Muscle layer of duodenum (tissue), 2 donors: ENCODE measurements around the gene CDYL.
"Not testable (repeated sequence)": the region's sequence is repeated elsewhere in the genome, so short reads cannot be mapped to it uniquely, and the experiment has no call there.

ENCODE experiments used
- H3K27ac ChIP-seq: one replicate; pipeline ENCODE4 v1.7.0; 2013; ENCODE audit warnings: mild to moderate bottlenecking, low read length
- H3K27me3 ChIP-seq: one replicate; pipeline ENCODE4 v1.7.0; 2013; ENCODE audit warnings: low read depth, mild to moderate bottlenecking, control low read depth, low read length
- H3K36me3 ChIP-seq, 2 donors: one replicate each; pipeline ENCODE4 v1.7.0; 2013; ENCODE audit warnings: low read length in 2 of 2, control low read depth in 1 of 2, mild to moderate bottlenecking in 1 of 2; ENCODE audit not compliant: insufficient read depth in 2 of 2, control insufficient read depth in 1 of 2
- H3K4me1 ChIP-seq, 2 donors: one replicate each; pipeline ENCODE4 v1.7.0; 2013; ENCODE audit warnings: low read length in 2 of 2, mild to moderate bottlenecking in 2 of 2, control low read depth in 1 of 2, moderate library complexity in 1 of 2; ENCODE audit not compliant: insufficient read depth in 2 of 2, control insufficient read depth in 1 of 2
- H3K4me3 ChIP-seq, 2 donors: one replicate each; pipeline ENCODE4 v1.7.0; 2013; ENCODE audit warnings: low read length in 2 of 2, low read depth in 1 of 2, mild to moderate bottlenecking in 1 of 2
- H3K9me3 ChIP-seq, 2 donors: one replicate each; pipeline ENCODE4 v1.7.0; 2013; ENCODE audit warnings: low read length in 2 of 2, control low read depth in 1 of 2, mild to moderate bottlenecking in 1 of 2; ENCODE audit not compliant: control insufficient read depth in 1 of 2
- donor health status: healthy.

Gene CDYL

GRCh38 chr6:4861564-4861963, 85.4 kb downstream of the CDYL start:
- no peaks in the 10 kb centered on the region for H3K4me1 ChIP-seq
- no peaks in the 10 kb centered on the region for H3K27me3 ChIP-seq
- no peaks in the 10 kb centered on the region for H3K36me3 ChIP-seq
- peaks cover 5 to 9% of the 10 kb centered on the region in 2 donors for H3K9me3 ChIP-seq
- no peak overlapping the region for H3K4me3 ChIP-seq
- no peak overlapping the region for H3K27ac ChIP-seq

- no peaks in the 10 kb centered on the region for H3K4me1 ChIP-seq
- no peaks in the 10 kb centered on the region for H3K36me3 ChIP-seq
- no peak overlapping the region for H3K4me3 ChIP-seq
- no peaks in the 10 kb centered on the region for H3K27me3 ChIP-seq
- H3K9me3 ChIP-seq = peaks cover 5 to 22% of the 10 kb centered on the region in 2 donors
- no peak overlapping the region for H3K27ac ChIP-seq
Observed at GRCh38 chr6:4864519-4864918, 88.3 kb downstream of the CDYL start.

GRCh38 chr6:4865006-4865405, 88.8 kb downstream of the CDYL start:
- not testable (repeated sequence) for H3K36me3 ChIP-seq, H3K27me3 ChIP-seq, H3K4me1 ChIP-seq, H3K4me3 ChIP-seq, H3K27ac ChIP-seq
- peaks cover 5 to 22% of the 10 kb centered on the region in 2 donors for H3K9me3 ChIP-seq

GRCh38 chr6:4870821-4871494, 94.8 kb downstream of the CDYL start:
- H3K36me3 ChIP-seq = no peaks in the 10 kb centered on the region
- no peak overlapping the region for H3K4me3 ChIP-seq
- H3K27me3 ChIP-seq = no peaks in the 10 kb centered on the region
- H3K27ac ChIP-seq = no peak overlapping the region
- H3K9me3 ChIP-seq = peaks cover 0 to 13% of the 10 kb centered on the region in 2 donors
- H3K4me1 ChIP-seq = peaks cover 0 to 17% of the 10 kb centered on the region in 2 donors

GRCh38 chr6:4871825-4872224, 95.6 kb downstream of the CDYL start:
- no peaks in the 10 kb centered on the region for H3K36me3 ChIP-seq
- peaks cover 0 to 10% of the 10 kb centered on the region in 2 donors for H3K9me3 ChIP-seq
- no peak overlapping the region for H3K4me3 ChIP-seq
- H3K27ac ChIP-seq = no peak overlapping the region
- H3K4me1 ChIP-seq = peaks cover 0 to 26% of the 10 kb centered on the region in 2 donors
- no peaks in the 10 kb centered on the region for H3K27me3 ChIP-seq

- H3K9me3 ChIP-seq = peaks cover 0 to 2% of the 10 kb centered on the region in 2 donors
- H3K4me1 ChIP-seq = peaks cover 0 to 27% of the 10 kb centered on the region in 2 donors
- no peak overlapping the region for H3K4me3 ChIP-seq
- no peak overlapping the region for H3K27ac ChIP-seq
- H3K36me3 ChIP-seq = no peaks in the 10 kb centered on the region
- no peaks in the 10 kb centered on the region for H3K27me3 ChIP-seq
Observed at GRCh38 chr6:4872841-4873240, 96.6 kb downstream of the CDYL start.

- no peaks in the 10 kb centered on the region for H3K9me3 ChIP-seq
- H3K4me1 ChIP-seq = peaks cover 0 to 27% of the 10 kb centered on the region in 2 donors
- H3K27me3 ChIP-seq = no peaks in the 10 kb centered on the region
- H3K4me3 ChIP-seq = no peak overlapping the region
- no peak overlapping the region for H3K27ac ChIP-seq
- H3K36me3 ChIP-seq = no peaks in the 10 kb centered on the region
Observed at GRCh38 chr6:4873928-4874327, 97.7 kb downstream of the CDYL start.

GRCh38 chr6:4879741-4880275, 103.6 kb downstream of the CDYL start:
- H3K27ac ChIP-seq = no peak overlapping the region
- peaks cover 0 to 10% of the 10 kb centered on the region in 2 donors for H3K4me1 ChIP-seq
- no peaks in the 10 kb centered on the region for H3K9me3 ChIP-seq
- H3K27me3 ChIP-seq = no peaks in the 10 kb centered on the region
- no peaks in the 10 kb centered on the region for H3K36me3 ChIP-seq
- H3K4me3 ChIP-seq = no peak overlapping the region

- H3K4me3 ChIP-seq = no peak overlapping the region
- no peak overlapping the region for H3K27ac ChIP-seq
Observed at GRCh38 chr6:4880363-4880762, 104.2 kb downstream of the CDYL start.

GRCh38 chr6:4883298-4883697, 107.1 kb downstream of the CDYL start:
- Histone ChIP-seq H3K4me3 (no peak overlapping the region), H3K4me1 (no peaks in the 10 kb centered on the region), H3K36me3 (no peaks in the 10 kb centered on the region), H3K9me3 (no peaks in the 10 kb centered on the region), H3K27ac (no peak overlapping the region), H3K27me3 (no peaks in the 10 kb centered on the region)

More at GRCh38 chr6:4880363-4880762, 104.2 kb downstream of the CDYL start:
- Histone ChIP-seq H3K27me3 (no peaks in the 10 kb centered on the region), H3K9me3 (no peaks in the 10 kb centered on the region), H3K4me1 (peaks cover 0 to 10% of the 10 kb centered on the region in 2 donors), H3K36me3 (no peaks in the 10 kb centered on the region)

- Histone ChIP-seq H3K36me3 (no peaks in the 10 kb centered on the region), H3K4me3 (no peak overlapping the region), H3K9me3 (no peaks in the 10 kb centered on the region), H3K27ac (no peak overlapping the region), H3K27me3 (no peaks in the 10 kb centered on the region), H3K4me1 (peaks cover 0 to 4% of the 10 kb centered on the region in 2 donors)
Observed at GRCh38 chr6:4884646-4885340, 108.6 kb downstream of the CDYL start.
